Neural cell (in vitro differentiated cells): ENCODE measurements around the gene DDX51.

Experiments
- CTCF ChIP-seq: fragments of 450-650 bp; IDR thresholded peaks from 2 replicates; pipeline ENCODE4 v1.5.1; 2014; ENCODE audit warnings: antibody characterized with exemption, mild to moderate bottlenecking, moderate library complexity; ENCODE audit not compliant: poor library complexity, severe bottlenecking
- EP300 ChIP-seq: fragments of 450-650 bp; conservative IDR thresholded peaks from 2 replicates; pipeline ENCODE4 v1.6.1; 2014; ENCODE audit warnings: antibody characterized with exemption, mild to moderate bottlenecking, moderate library complexity; ENCODE audit not compliant: poor library complexity, severe bottlenecking
- POLR2AphosphoS5 ChIP-seq: IDR thresholded peaks from 2 replicates; pipeline ENCODE4 v1.6.1; 2012

- TF ChIP-seq CTCF (no peak), POLR2AphosphoS5 (no peak), EP300 (no peak)
These were observed 4.4 kb upstream of the DDX51 start for GRCh38 chr12:132148368-132149045.
